Esophagus muscularis mucosa (tissue), 4 donors: ENCODE results near the gene ZFP36. TPM values are rescaled to one million over a fixed set of nuclear protein-coding genes. Genes with fewer than 3 reads are reported as not detected.

Experiments
- DNase-seq: peaks from one replicate; pipeline ENCODE4 v3.0.0-alpha.2; 2017; ENCODE audit errors: extremely low spot score
- H3K27ac ChIP-seq, 4 donors: fragments of 200-600 bp; sonication (generic); replicated peaks in 1 of 4; 1 replicate in 3 of 4; 2 replicates in 1 of 4; pipeline ENCODE4 v1.5.1; 2016 to 2019; ENCODE audit warnings: mild to moderate bottlenecking in 1 of 4
- H3K27me3 ChIP-seq, 4 donors: fragments of 200-600 bp; sonication (generic); one replicate each; pipeline versions ENCODE4 v1.5.1 to v1.6.0; 2016 to 2019
- H3K36me3 ChIP-seq, 4 donors: fragments of 200-600 bp; sonication (generic); one replicate each; pipeline ENCODE4 v1.5.1; 2016 to 2019
- H3K4me1 ChIP-seq, 4 donors: fragments of 200-600 bp; sonication (generic); one replicate each; pipeline ENCODE4 v1.5.1; 2016 to 2019
- H3K4me3 ChIP-seq, 4 donors: fragments of 200-600 bp; sonication (generic); 1 replicate in 2 of 4; 2 replicates in 2 of 4; pipeline ENCODE4 v1.5.1; 2016 to 2019; ENCODE audit warnings: mild to moderate bottlenecking in 4 of 4, moderate library complexity in 1 of 4
- H3K9me3 ChIP-seq, 4 donors: fragments of 200-600 bp; sonication (generic); 1 replicate in 3 of 4; 2 replicates in 1 of 4; pipeline ENCODE4 v1.5.1; 2016 to 2019
- CTCF ChIP-seq, 3 experiments: fragments of 200-600 bp in 2 of 3; fragments of 450-650 bp in 1 of 3; sonication (generic) in 2 of 3; IDR thresholded peaks; one replicate each; pipeline ENCODE4 v1.5.1; 2017 to 2019; ENCODE audit warnings: antibody characterized with exemption in 3 of 3, mild to moderate bottlenecking in 2 of 3, moderate library complexity in 1 of 3
- EP300 ChIP-seq: sonication (generic); formaldehyde crosslinking; IDR thresholded peaks from one replicate; pipeline ENCODE4 v1.6.1; 2017; ENCODE audit warnings: antibody characterized with exemption
- POLR2A ChIP-seq: fragments of 450-650 bp; IDR thresholded peaks from one replicate; pipeline ENCODE4 v1.6.1; 2017; ENCODE audit warnings: antibody characterized with exemption, moderate library complexity, mild to moderate bottlenecking, low read depth
- POLR2AphosphoS5 ChIP-seq, 2 donors: sonication (generic); formaldehyde crosslinking; IDR thresholded peaks; one replicate each; pipeline ENCODE4 v1.6.1; 2017; ENCODE audit warnings: antibody characterized with exemption in 2 of 2
- WGBS: methylation state at CpG from one replicate; pipeline ENCODE4 v1.1.5; 2018; 5-methylcytosine and 5-hydroxymethylcytosine counted together
- intact Hi-C: fragments of 100-400 bp; cut with DNase I; formaldehyde crosslinking; loops from one replicate; pipeline ENCODE4 v1.15.1; 2023
- total RNA-seq, 4 donors: library from RNA; depleted of rRNA; stranded (reverse); fragments of >200 nt; gene quantifications; one replicate each; pipeline versions ENCODE4 v1.1.0 to v1.2.1, GENCODE V29; 2016

Gene ZFP36
- total RNA-seq, 4 donors from 2014 or later = 135 to 577 (median 196) TPM

GRCh38 chr19:39413911-39414608, 7.4 kb downstream of the ZFP36 start:
- 32% methylated on average over 16 of the region's 18 CpGs for WGBS
- intact Hi-C loops = loop anchor here (2.0 kb wide), 1 partner anchor 31 kb away; the partner anchor contains the start of gene SUPT5H
- no peak for DNase-seq
- peak overlapping the region; percentile 63 to 93 (median 80) for H3K4me3 ChIP-seq
- H3K36me3 ChIP-seq = peaks cover 13 to 40% (median 36%) of the 10 kb centered on the region in 4 donors
- no peaks in the 10 kb centered on the region for H3K9me3 ChIP-seq
- H3K27ac ChIP-seq = peak overlapping the region; percentile 91 to 100 (median 99)
- TF ChIP-seq POLR2A = no peak
- TF ChIP-seq CTCF (IDR thresholded peaks at IDR 0.05) = no peak
- TF ChIP-seq EP300 = no peak
- TF ChIP-seq POLR2AphosphoS5 (IDR thresholded peaks at IDR 0.05) = no peak
- H3K4me1 ChIP-seq = peaks cover 33 to 65% (median 57%) of the 10 kb centered on the region in 4 donors
- H3K27me3 ChIP-seq = no peaks in the 10 kb centered on the region

GRCh38 chr19:39415111-39416046, 8.7 kb downstream of the ZFP36 start:
- no peak for DNase-seq
- H3K9me3 ChIP-seq = no peaks in the 10 kb centered on the region
- H3K27ac ChIP-seq = peak overlapping the region; percentile 91 to 100 (median 99)
- peaks cover 18 to 49% (median 49%) of the 10 kb centered on the region in 4 donors for H3K36me3 ChIP-seq
- no peaks in the 10 kb centered on the region for H3K27me3 ChIP-seq
- TF ChIP-seq POLR2AphosphoS5 (IDR thresholded peaks at IDR 0.05) (no peak), EP300 (no peak), POLR2A (no peak), CTCF (IDR thresholded peaks at IDR 0.05) (peak in 1 of 3 experiments; percentile 4)
- WGBS = 50% methylated on average over 27 of the region's 35 CpGs
- intact Hi-C loops = no loop called here
- peak overlapping the region; percentile 63 to 93 (median 80) for H3K4me3 ChIP-seq
- H3K4me1 ChIP-seq = peaks cover 31 to 58% (median 53%) of the 10 kb centered on the region in 4 donors

- no peak for DNase-seq
- peak overlapping the region in 3 of 4 donors; percentile 99 to 100 (median 99) for H3K27ac ChIP-seq
- peaks cover 21 to 60% (median 59%) of the 10 kb centered on the region in 4 donors for H3K36me3 ChIP-seq
- H3K27me3 ChIP-seq = no peaks in the 10 kb centered on the region
- no peak for TF ChIP-seq CTCF (IDR thresholded peaks at IDR 0.05)
- no peak for TF ChIP-seq EP300
- no peak for TF ChIP-seq POLR2AphosphoS5 (IDR thresholded peaks at IDR 0.05)
- no peak for TF ChIP-seq POLR2A
- 74% methylated on average over 23 of the region's 27 CpGs for WGBS
- peaks cover 21 to 47% (median 42%) of the 10 kb centered on the region in 4 donors for H3K4me1 ChIP-seq
- H3K4me3 ChIP-seq = no peak overlapping the region
- intact Hi-C loops = no loop called here
- H3K9me3 ChIP-seq = no peaks in the 10 kb centered on the region
Measured at GRCh38 chr19:39416152-39417120, 9.8 kb downstream of the ZFP36 start.

- peaks cover 21 to 72% (median 71%) of the 10 kb centered on the region in 4 donors for H3K36me3 ChIP-seq
- no peak overlapping the region for H3K27ac ChIP-seq
- peaks cover 18 to 42% (median 39%) of the 10 kb centered on the region in 4 donors for H3K4me1 ChIP-seq
- H3K9me3 ChIP-seq = no peaks in the 10 kb centered on the region
- WGBS = 90% methylated on average over 29 of the region's 30 CpGs
- TF ChIP-seq EP300 = no peak
- TF ChIP-seq CTCF (IDR thresholded peaks at IDR 0.05) = no peak
- no peak for DNase-seq
- H3K27me3 ChIP-seq = no peaks in the 10 kb centered on the region
- no peak overlapping the region for H3K4me3 ChIP-seq
- intact Hi-C loops = no loop called here
Measured at GRCh38 chr19:39417463-39418181, 11.0 kb downstream of the ZFP36 start.
